SU-DHL-6 (cell line): ENCODE results near the gene C19orf53.

Source experiments
- H2AFZ ChIP-seq: fragments of 200-600 bp; sonication (generic); 2 replicates; pipeline ENCODE4 v1.6.1; 2014; ENCODE audit warnings: low read depth, mild to moderate bottlenecking, moderate library complexity, mixed read lengths, antibody characterized with exemption, low read length; ENCODE audit not compliant: severe bottlenecking
- H3F3A ChIP-seq: fragments of 200-600 bp; shearing (Covaris generic); 2 replicates; pipeline ENCODE4 v1.6.0; 2016; ENCODE audit warnings: antibody characterized with exemption, mild to moderate bottlenecking; ENCODE audit not compliant: insufficient read depth
- H3K27ac ChIP-seq: fragments of 200-600 bp; sonication (generic); 2 replicates; pipeline ENCODE4 v1.5.1; 2016; ENCODE audit warnings: low read depth, mild to moderate bottlenecking, low read length, moderate library complexity, mixed read lengths
- H3K27me3 ChIP-seq: fragments of 200-600 bp; sonication (generic), shearing (Covaris generic); 2 replicates; pipeline ENCODE4 v1.6.0; 2014; ENCODE audit warnings: mild to moderate bottlenecking, low read length
- H3K36me3 ChIP-seq: fragments of 200-600 bp; sonication (generic); 2 replicates; pipeline ENCODE4 v1.6.1; 2014; ENCODE audit warnings: mild to moderate bottlenecking, low read length, mixed read lengths
- H3K4me2 ChIP-seq: fragments of 300-600, 200-600 bp; shearing (Covaris generic), sonication (generic); 2 replicates; pipeline ENCODE4 v1.6.0; 2014; ENCODE audit warnings: low read length, low read depth, mild to moderate bottlenecking; ENCODE audit not compliant: poor library complexity, severe bottlenecking
- H3K4me3 ChIP-seq: fragments of 200-600 bp; sonication (generic); 2 replicates; pipeline ENCODE4 v1.5.1; 2014; ENCODE audit warnings: antibody characterized with exemption, low read length, mild to moderate bottlenecking, mixed read lengths; ENCODE audit not compliant: insufficient read depth, poor library complexity, severe bottlenecking
- H3K79me2 ChIP-seq: fragments of 200-600 bp; sonication (generic); 2 replicates; pipeline ENCODE4 v1.6.1; 2014; ENCODE audit warnings: mild to moderate bottlenecking, low read length, moderate library complexity; ENCODE audit not compliant: insufficient read depth
- H3K9ac ChIP-seq: fragments of 200-600 bp; sonication (generic); 2 replicates; pipeline ENCODE4 v1.7.0; 2014; ENCODE audit warnings: mild to moderate bottlenecking, low read length
- H3K9me2 ChIP-seq: fragments of 200-600 bp; sonication (generic); replicated peaks from 2 replicates; pipeline ENCODE4 v1.6.1; 2014; ENCODE audit warnings: low read length; ENCODE audit not compliant: insufficient read depth
- H3K9me3 ChIP-seq: fragments of 200-600 bp; sonication (generic); 2 replicates; pipeline ENCODE4 v1.6.1; 2014; ENCODE audit warnings: low read length, mixed read lengths; ENCODE audit not compliant: insufficient read depth
- H4K20me1 ChIP-seq: fragments of 200-600 bp; sonication (generic); 2 replicates; pipeline ENCODE4 v1.6.1; 2014; ENCODE audit warnings: low read depth, mild to moderate bottlenecking, antibody characterized with exemption, low read length, moderate library complexity, mixed read lengths
- CTCF ChIP-seq: fragments of 200-600 bp; sonication (generic); IDR thresholded peaks from one replicate; pipeline ENCODE4 v1.5.1; 2017; ENCODE audit warnings: antibody characterized with exemption, mild to moderate bottlenecking, low read length, moderate library complexity; ENCODE audit not compliant: insufficient read depth, poor library complexity, severe bottlenecking
- EZH2phosphoT487 ChIP-seq: fragments of 200-600 bp; sonication (generic), shearing (Covaris generic); conservative IDR thresholded peaks from 2 replicates; pipeline ENCODE4 v1.6.1; 2018; ENCODE audit warnings: mild to moderate bottlenecking, antibody characterized with exemption, low read length, moderate library complexity, mixed read lengths

Gene C19orf53

GRCh38 chr19:13824703-13825102 is 50.4 kb downstream of the C19orf53 start:
- Histone ChIP-seq H3K4me2 (no peak overlapping the region), H3F3A (no peaks in the 10 kb centered on the region)

GRCh38 chr19:13825489-13826441 is 51.5 kb downstream of the C19orf53 start:
- no peaks in the 10 kb centered on the region for H3K36me3 ChIP-seq
- H3K79me2 ChIP-seq, result no peaks in the 10 kb centered on the region
- no peak overlapping the region for H3K4me2 ChIP-seq
- H3K27me3 ChIP-seq, result no peaks in the 10 kb centered on the region
- H3K27ac ChIP-seq, result no peak overlapping the region
- TF ChIP-seq EZH2phosphoT487 (no peak), CTCF (no peak)
- no peaks in the 10 kb centered on the region for H4K20me1 ChIP-seq
- no peak overlapping the region for H2AFZ ChIP-seq
- no peak overlapping the region for H3K4me3 ChIP-seq
- H3K9ac ChIP-seq, result no peak overlapping the region
- H3F3A ChIP-seq, result no peaks in the 10 kb centered on the region
- H3K9me2 ChIP-seq, result no peaks in the 10 kb centered on the region
- H3K9me3 ChIP-seq, result no peaks in the 10 kb centered on the region

More at GRCh38 chr19:13824703-13825102, 50.4 kb downstream of the C19orf53 start:
- TF ChIP-seq EZH2phosphoT487 (no peak), CTCF (no peak)
- H3K36me3 ChIP-seq, result no peaks in the 10 kb centered on the region
- no peaks in the 10 kb centered on the region for H3K79me2 ChIP-seq
- H2AFZ ChIP-seq, result no peak overlapping the region
- no peaks in the 10 kb centered on the region for H4K20me1 ChIP-seq
- H3K9me3 ChIP-seq, result no peaks in the 10 kb centered on the region
- no peak overlapping the region for H3K27ac ChIP-seq
- H3K9ac ChIP-seq, result no peak overlapping the region
- H3K9me2 ChIP-seq, result no peaks in the 10 kb centered on the region
- H3K27me3 ChIP-seq, result no peaks in the 10 kb centered on the region
- no peak overlapping the region for H3K4me3 ChIP-seq

GRCh38 chr19:13826652-13827235 is 52.5 kb downstream of the C19orf53 start:
- TF ChIP-seq EZH2phosphoT487 (no peak), CTCF (no peak)
- H4K20me1 ChIP-seq, result no peaks in the 10 kb centered on the region
- H3K36me3 ChIP-seq, result no peaks in the 10 kb centered on the region
- no peak overlapping the region for H3K4me3 ChIP-seq
- no peaks in the 10 kb centered on the region for H3K9me2 ChIP-seq
- H3K4me2 ChIP-seq, result no peak overlapping the region
- H3K9me3 ChIP-seq, result no peaks in the 10 kb centered on the region
- H3K79me2 ChIP-seq, result no peaks in the 10 kb centered on the region
- no peaks in the 10 kb centered on the region for H3K27me3 ChIP-seq
- H2AFZ ChIP-seq, result no peak overlapping the region
- no peaks in the 10 kb centered on the region for H3F3A ChIP-seq
- no peak overlapping the region for H3K9ac ChIP-seq
- no peak overlapping the region for H3K27ac ChIP-seq
